NCI-H2107 treated with DMSO at 0.1 percent for 48 hours (cell line): Measurements from ENCODE around the gene NTN4.
"Not testable (repeated sequence)": the region's sequence is repeated elsewhere in the genome, so short reads cannot be mapped to it uniquely, and the experiment has no call there.

Experiments used
- DNase-seq: peaks from one replicate; lab custom pipeline; 2025; ENCODE audit not compliant: unreplicated experiment; lab: John Stamatoyannopoulos, UW

NTN4 gene

GRCh38 chr12:95796982-95797289, 6.4 kb upstream of the NTN4 start:
- DNase-seq, result no peak

GRCh38 chr12:95796225-95796981, 5.8 kb upstream of the NTN4 start:
- no peak for DNase-seq

DNA sequence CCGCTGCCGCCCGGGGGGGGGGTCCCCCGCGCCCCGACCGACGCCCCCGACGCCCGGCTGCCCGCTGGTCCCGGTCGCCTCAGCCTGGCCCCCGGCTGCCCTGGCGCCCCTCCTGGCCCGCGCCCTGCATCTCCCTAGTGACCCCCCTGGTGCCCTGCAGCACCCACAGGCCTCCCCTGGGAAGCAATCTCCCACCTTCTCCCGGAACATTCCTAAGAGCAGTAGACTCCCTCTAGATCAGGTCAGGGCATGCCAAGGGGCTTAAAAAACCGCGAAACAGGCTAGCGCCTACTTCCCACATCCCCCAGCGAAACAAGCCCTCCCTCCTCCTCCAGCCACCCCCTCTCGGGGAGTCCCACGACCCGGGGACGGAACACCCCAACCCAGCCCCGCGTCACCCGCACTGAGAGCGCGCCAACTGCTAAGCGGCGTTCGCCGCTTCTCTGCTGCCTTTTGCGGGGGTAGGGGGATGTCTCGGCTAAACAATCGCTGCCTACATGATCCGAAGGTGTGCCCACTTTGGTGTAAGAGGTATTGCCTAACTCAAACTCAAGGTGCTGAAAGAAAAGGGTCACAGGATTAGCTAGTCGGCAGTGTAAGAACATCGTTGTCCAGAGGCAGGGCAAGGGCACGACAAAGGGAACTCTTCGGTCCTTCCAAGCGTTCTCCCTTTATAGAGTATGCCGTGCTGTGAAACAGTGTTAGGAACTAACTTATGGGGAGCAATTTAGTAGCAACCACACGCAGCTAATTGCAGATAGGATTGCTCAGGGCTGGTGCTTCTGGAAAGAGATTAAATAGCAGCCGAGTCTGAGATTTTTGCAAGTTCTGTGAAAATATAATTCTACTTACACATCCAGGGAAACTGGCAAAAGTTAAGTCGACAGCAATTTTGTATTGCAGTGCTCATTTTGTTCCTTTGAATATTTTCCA, 619 bp upstream of the NTN4 start:
- DNase-seq, result no peak

DNA sequence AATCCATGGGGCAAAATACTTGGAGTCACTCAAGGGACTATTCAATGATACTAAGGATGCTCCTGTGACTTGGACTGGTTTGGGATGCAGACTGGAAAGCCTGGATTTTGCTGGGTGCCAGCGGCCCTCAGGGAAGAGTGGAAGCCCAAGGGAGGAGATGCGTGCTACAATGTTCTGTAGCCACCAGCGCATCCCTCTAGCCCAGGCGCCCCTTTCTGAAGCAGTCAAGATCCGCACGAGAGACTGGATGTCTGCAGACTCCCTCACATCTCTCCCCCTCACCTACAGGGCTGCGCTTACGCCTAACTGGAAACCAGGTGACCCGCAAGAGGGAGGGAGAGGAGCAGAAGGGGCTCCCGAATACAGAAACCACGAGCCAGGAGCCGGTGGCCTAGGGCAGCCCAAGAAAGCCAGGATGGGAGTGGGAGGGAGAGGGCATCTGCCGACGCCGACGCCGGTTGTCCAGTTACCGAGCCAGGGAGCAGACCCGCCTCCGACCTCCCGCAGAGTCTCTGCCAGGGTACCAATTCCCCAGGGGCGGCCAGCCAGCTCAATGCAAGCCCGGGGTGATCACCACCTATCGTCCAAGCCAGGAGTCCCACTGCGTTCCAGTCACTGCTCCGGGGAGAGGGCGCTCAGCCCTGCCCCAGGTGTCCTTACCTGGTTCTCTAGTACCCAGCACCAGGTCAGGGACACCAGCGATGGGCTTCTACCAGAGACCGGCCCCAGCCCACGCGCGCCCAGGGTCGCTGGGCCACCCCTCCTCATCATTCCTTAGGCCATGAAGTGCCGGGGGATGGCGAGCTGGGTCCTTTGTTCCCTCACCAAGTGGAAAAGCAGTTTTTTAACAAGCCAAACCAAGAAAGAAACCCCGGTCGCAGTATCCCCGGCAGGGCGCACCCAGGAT, 1.2 kb downstream of the NTN4 start:
- DNase-seq, result no peak

DNA sequence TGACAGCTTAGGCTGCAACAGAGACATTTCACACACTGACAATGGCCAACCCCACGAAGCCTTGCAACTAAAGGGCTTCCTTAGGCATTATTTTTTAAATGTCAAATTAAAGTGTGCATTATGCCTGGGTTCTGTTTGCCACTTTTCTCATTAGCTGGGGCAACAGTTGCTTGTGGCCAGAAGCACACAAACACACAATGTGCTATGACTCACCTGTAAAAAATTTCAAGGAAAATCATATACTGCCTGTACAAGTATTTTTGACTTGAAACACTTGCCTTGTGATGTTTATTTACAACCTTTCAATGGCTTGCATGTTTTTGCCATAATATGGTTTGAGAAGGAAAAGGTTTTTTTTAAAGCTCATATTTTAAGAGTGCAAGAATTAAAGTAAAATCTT, 1.9 kb downstream of the NTN4 start:
- no peak for DNase-seq

GRCh38 chr12:95787274-95787818, 3.2 kb downstream of the NTN4 start:
- no peak for DNase-seq

- no peak for DNase-seq
These were observed 5.6 kb downstream of the NTN4 start for GRCh38 chr12:95784915-95785314.

GRCh38 chr12:95784286-95784685, 6.3 kb downstream of the NTN4 start:
- DNase-seq, result no peak

- DNase-seq, result not testable (repeated sequence)
These were observed 15.1 kb downstream of the NTN4 start for GRCh38 chr12:95775466-95775865.

GRCh38 chr12:95774311-95775045, 16.1 kb downstream of the NTN4 start:
- DNase-seq, result no peak

GRCh38 chr12:95773320-95773719, 17.2 kb downstream of the NTN4 start:
- no peak for DNase-seq

DNA sequence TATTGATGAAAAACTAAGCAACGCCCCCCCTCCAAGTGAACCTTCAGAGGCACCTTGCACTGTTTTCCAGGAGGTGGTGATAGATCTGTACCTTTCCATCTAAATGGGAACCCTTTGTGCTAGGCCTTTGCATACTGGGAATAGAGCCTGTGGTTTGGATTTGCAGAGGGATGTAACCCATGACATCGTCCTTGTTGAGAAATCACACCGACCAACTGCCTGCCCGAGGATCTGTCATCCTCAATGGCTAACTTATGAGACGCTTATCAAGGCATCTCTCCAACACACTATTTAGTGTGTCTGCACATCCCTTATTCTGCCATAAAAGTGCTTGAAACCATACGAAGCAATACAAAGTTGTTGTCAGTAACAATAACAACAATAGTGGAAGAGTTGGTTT, 22.9 kb downstream of the NTN4 start:
- no peak for DNase-seq

DNA sequence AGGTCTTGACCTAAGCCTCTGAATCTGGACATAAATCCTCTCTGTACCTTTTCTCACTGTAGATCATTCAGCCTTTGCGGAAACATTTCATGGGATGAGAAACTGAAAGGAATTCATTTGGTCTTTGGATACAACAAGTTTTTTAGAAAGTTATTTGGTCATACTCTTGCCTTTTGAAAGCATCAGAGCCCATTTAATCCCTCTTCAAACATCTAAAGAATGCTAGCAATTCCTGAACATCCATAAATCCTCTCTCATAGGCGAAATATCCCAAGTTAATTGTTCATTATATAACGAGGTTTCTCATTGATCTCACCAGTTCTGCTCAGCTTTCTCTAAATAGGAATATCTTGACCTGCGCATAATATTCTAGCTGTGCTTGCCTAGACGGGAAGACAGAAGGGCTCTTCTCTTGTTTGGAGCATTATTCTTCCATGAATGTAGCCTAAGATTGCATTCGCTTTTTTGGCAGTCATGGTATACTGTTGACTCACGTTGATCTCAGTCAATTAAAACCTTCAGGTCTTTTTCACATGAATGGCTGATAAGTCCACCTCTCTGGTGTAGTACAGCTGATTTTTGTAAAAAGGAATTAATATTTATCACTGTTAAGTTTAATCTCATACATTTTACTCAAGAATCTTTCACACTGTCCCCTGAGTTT, 24.1 kb downstream of the NTN4 start:
- no peak for DNase-seq

DNA sequence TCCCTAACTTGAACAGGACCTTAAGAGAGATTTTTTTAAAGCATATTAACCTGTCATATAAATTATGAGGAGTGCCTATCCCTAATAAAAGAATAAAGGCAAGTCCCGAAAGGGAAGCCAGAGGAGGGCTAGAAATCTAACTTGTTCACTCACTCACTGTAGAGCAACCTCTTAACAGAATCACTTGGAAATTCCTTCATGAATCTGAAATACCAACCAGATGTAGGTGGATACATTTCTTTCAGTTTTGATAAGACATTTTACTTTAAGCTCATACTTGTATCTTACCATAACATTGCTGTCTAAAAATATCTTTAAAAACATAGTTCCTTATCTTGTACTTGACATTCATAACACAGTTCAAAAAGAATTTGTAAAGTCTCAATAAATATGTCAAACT, 25.7 kb downstream of the NTN4 start:
- DNase-seq, result no peak

DNA sequence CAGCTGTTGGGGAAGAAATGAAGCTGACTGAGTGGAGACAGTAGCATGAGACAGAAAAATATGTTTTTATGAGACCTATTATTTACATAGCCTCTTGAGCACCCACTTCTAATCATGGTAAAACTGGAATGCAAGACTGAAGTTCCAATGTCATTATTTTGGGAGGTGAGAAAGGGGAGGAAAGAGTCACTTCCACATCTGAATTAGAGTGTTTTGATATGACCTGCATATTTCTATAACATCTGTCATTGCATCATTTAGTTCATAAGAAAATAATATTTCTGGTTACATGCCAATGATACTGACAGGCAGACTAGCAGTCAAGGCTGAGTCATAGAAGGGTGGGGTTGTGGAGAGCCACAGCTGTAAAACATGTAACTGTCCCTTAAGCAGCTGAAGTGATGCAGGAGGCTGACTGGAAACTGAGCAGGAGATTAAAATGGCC, 26.7 kb downstream of the NTN4 start:
- DNase-seq, result no peak

- no peak for DNase-seq
These were observed 28.3 kb downstream of the NTN4 start for GRCh38 chr12:95762123-95762785.

DNA sequence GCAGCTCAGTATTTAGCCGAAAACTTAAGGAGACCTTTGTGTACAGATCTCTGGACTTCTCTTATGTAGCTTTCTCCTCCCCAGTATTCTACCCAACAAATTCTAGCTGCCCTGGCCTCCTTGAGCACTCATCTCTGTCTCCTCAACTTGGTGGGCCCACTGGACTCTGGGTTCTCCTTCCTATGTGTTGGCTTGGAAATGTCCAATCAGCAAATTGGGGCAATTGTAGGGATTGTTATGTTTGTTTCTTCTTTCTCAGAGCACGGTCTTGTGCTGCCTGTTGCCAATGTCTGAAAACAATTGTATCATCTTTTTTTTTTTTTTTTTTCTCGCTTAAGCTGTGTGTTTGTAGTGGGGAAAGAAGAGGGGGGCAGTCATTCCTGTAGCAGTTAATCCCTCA, 30.2 kb downstream of the NTN4 start:
- DNase-seq, result no peak

- DNase-seq, result no peak
These were observed 30.8 kb downstream of the NTN4 start for GRCh38 chr12:95759718-95760117.

GRCh38 chr12:95759039-95759438, 31.5 kb downstream of the NTN4 start:
- DNase-seq, result no peak
